NCI-H2107 treated with DMSO at 0.1 percent for 48 hours (cell line): ENCODE data around the gene STOX1.
"Not testable (repeated sequence)": the region's sequence is repeated elsewhere in the genome, so short reads cannot be mapped to it uniquely, and the experiment has no call there.

ENCODE experiments used
- DNase-seq: peaks from one replicate; lab custom pipeline; 2025; ENCODE audit not compliant: unreplicated experiment; lab: John Stamatoyannopoulos, UW

The STOX1 gene

DNA sequence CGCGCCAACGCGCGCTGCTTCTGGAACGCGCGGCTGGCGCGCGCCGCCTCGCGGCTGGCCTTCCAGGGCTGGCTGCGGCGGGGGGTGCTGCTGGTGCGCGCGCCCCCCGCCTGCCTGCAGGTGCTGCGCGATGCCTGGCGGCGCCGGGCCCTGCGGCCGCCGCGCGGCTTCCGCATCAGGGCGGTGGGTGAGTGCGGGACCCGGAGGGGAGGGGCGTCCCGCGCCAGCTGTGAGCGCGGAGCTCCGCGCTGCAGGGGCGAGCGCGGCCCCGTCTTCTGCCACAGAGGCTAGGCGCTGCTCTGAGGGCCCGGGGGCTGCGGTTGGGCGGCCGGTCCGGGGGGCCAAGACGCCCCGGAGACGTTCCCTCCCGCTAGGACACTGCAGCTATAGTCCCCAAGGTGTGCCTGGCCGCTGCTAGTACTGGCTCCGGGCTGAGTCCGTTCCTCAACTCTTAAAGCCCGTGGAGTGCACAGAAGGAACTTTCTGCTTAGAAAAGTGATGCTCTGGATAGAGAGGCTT, 811 bp downstream of the STOX1 start:
- not testable (repeated sequence) for DNase-seq

DNA sequence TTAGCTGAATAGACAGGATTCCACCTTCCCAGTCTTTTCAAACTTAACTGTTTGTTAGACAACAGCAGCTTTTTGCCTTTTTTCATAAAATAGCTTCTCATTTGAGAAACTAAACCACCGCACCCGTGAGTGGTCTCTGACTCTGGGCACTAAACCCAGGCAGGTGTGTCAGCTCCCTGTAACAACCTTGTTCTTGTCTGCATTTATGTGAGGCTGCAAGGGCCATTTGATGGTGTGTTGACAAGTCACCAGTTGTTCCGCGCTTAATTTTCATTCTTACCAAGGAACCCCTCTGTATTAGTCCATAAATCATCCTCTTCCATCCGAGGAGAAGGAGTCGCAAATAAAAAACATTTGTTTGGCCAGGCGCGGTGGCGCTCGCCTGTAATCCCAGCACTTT, 1.5 kb downstream of the STOX1 start:
- no peak for DNase-seq

DNA sequence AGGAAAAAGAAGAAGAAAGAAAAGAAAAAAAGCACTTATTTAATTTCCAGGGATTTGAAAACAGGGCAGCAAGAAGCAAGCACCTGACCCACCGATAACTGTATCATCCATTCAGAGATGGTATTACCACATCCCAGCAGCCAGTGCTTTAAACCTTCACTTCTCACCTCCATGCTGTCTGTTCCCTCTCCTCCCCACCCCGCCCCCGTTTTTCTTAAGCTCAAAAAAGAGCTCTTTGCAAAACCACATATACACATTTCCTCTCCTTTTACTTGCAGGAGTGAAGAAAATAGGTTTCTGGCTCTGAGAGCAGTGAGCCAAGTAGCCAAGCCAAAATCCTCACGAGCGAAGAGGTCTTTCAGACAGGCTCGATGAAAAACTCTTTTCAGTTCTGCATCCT, 2.2 kb downstream of the STOX1 start:
- DNase-seq, result no peak

DNA sequence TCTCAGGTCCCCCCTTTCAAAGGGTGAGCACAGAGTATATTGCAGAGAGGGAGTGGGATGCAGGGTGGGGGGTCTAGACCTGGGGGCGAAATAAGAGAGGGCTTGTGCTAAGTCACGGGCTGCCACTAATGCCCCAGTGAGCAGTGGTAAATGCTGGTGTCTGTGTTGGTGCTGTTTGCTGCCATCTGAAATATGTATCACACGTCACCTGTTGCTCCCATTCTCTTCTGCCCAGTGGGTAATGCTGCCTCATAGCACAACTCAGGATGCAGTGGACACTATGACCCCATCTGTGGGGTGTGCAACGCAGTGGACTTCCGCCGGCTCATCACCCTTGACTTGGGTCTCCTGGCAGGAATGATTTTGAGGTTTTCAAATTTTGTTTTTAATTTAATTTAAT, 2.6 kb downstream of the STOX1 start:
- no peak for DNase-seq

DNA sequence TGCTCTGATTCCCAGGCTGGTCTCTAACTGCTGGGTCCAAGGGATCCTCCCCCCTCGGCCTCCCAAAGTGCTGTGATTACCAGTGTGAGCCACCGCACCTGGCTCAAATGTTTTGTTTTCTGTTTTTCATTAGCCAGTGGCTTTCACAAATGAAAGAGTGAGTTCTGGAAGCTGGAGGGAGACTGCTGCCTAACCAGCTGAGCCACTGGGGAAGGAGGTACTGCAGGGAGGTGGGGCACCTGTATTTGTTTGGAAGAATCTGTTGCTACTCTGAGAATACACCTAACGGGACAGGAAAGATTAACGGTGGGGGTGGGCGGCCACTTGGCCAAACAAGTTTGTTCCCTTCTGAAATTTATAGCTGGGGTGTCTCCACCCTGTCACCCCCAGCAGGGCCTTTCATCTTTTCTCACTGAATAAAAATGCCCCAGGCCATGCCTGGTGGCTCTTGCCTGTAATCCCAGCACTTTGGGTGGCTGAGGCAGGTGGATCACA, 4.7 kb downstream of the STOX1 start:
- DNase-seq, result no peak

DNA sequence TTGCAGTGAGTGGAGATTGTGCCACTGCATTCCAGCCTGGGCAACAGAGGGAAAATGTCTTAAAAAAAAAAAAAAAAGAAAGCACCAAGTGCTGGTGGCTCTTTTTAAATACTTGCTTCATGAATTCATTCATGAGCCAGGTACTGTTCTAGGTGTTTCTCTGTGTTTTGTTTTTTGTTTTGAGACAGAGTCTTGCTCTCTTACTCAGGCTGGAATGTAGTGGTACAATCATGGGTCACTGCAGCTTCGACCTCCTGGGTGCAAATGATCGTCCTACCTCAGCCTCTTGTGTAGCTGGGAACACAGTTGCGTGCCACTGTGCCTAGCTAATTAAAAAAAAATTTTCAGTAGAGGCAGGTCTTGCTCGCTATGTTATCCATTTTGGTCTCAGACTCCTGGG, 5.3 kb downstream of the STOX1 start:
- DNase-seq, result no peak

DNA sequence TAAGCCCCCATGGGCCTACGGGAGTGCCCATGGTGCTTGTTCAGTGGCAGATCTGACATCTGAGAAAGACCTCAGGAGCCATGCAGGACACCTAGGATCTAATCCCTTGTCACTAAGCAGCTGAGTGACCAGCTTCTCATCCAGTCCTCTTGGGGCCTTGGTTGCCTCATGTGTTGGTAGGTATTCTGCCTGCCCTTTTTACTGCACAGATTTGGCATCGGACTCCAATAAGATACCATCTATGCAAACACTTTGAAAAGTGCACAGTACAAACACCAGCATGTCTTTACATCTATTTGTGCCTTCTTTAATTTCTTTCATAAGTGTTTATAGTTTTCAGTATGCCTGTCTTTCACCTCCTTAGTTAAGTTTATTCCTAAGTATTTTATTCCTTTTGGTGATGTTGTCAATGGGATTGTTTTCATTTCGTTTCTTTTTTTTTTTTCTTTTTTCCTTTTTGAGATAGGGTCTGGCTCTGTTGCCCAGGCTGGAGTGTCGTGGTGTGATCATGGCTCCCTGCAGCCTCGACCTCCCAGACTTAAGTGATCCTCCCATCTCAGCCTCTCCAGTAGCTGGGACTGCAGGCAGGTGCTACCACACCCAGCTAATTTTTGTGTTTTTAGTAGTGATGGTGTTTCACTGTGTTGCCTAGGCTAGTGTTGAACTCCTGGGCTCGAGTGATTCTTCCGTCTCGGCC, 10.4 kb downstream of the STOX1 start:
- DNase-seq, result no peak

DNA sequence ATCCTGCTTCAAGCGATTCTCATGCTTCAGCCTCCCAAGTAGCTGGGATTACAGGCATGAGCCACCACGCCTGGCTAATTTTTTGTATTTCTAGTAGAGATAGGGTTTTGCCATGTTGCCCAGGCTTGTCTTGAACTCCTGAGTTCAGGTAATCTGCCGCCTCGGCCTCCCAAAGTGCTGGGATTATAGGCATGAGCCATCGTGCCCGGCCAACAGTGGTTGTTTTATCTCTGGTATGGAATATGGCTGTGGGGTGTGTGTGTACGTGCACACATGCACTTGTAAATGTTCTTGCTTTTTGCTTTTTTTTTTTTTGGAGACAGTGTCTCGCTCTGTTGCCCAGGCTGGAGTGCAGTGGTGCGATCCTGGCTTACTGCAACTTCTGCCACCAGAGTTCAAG, 13.3 kb downstream of the STOX1 start:
- not testable (repeated sequence) for DNase-seq

DNA sequence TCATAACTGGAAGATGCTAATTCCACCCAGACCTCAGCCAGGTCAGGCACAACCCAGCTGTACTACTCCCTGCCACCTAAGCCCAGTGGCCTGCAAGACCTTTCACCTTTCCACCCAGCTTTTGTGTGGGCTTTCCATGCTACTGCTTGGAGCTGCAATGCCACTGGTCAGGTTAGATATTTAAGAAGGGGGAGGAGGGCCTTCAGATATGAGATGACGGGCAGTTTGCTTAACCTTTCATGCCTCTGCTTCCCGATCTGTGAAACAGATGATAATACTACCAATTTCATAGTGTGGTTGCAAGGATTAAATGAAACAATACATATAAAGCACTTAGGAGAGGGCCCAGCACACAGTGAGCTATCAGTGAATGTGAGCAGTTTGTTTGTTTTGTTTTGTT, 20.9 kb downstream of the STOX1 start:
- no peak for DNase-seq

DNA sequence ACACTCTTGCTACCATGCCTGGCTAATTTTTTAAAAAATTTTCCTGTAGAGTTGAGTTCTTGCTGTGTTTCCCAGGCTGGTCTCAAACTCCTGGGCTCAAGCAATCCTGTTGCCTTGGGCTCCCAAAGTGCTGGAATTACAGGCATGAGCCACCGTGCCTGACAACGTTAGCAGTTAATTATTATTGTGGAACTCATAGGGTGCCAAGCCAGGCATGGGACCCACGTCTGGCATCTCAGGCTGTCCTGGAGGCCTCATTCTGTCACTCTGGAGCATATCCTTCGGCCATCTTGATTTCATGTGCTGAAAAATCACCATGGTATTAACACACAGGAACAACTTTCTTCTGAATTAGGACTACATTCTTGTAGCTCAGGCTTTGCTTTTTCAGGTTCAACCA, 21.5 kb downstream of the STOX1 start:
- DNase-seq, result no peak

DNA sequence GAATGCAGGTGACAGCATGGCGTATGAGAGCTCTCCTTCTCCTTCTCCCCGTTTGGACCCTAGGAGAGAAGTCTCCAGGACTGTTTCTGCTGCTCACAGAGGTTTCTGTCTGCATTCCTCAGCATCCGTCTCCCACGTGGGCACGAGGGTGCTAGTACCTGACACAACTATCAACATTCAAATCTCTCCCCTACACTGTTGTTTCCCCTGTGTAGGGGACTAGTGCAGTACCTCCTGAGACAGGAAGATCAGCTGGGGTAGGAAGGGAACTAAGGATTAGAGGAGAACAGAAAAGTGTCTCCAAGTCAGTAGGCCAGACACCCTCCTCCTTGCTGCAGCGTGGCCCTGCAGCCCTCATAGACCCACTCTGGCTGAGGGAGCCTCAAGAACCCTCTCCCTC, 29.0 kb downstream of the STOX1 start:
- no peak for DNase-seq

DNA sequence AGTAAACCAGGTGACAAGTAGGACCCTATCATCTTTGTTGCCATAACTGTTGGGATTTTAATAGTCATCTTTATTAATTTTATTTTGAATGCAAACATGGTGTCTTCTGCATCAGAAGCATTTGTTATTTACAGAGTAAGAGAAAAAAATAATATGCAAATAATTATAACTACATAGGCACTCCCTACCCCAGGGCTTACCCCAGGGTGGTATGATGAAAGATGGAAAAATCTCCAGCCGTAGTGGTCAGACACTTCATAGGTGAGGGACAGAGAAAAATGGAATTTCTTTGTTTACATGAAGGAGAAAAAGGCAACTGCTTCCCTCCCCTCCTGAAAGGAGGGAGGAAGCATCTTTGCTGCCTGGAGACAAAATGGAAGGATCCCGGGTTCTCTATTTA, 29.7 kb downstream of the STOX1 start:
- no peak for DNase-seq

DNA sequence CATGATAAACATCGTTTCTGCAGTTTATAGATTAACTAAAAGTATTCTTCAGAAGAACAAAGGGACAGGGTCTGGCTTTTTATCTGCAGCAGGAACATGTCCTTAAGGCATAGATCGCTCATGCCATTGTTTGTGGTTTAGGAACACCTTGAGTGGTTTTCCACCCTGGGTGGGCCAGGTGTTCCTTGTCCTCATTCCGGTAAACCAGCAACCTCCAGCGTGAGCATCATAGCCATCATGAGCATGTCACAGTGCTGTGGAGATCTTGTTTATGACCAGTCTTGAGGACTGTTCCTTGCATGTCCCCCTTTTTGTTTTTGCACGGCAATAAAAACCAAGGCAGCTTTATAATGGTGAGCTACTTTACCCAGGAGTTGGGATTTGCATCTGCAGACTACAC, 33.9 kb downstream of the STOX1 start:
- DNase-seq, result no peak

DNA sequence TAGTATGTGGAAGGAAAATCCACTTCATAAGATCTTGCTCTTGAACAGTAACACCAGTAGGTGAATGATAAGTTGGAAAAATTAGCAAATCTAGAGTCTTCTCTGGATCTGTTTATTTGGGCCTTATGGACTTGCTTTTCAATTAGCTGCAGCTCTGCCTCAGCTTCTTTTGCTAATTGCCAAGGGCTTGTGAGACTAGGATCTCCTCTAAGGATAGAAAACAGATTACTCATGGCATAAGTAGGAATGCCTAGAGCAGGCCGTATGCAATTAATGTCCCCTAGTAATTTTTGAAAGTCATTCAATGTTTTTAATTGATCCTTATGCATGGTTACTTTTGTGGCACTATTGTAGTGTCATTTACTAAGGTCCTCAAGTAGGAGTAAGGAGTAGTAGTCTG, 37.3 kb downstream of the STOX1 start:
- DNase-seq, result no peak

DNA sequence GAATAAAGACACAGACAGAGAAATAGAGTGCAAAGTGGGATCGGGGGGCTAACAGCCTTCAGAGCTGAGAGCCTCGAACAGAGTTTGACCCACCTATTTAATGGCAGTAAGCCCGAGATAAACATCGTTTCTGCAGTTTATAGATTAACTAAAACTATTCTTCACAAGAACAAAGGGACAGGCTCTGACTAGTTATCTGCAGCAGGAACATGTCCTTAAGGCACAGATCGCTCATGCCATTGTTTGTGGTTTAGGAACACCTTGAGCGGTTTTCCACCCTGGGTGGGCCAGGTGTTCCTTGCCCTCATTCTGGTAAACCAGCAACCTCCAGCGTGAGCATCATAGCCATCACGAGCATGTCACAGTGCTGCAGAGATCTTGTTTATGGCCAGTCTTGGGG, 40.8 kb downstream of the STOX1 start:
- not testable (repeated sequence) for DNase-seq

DNA sequence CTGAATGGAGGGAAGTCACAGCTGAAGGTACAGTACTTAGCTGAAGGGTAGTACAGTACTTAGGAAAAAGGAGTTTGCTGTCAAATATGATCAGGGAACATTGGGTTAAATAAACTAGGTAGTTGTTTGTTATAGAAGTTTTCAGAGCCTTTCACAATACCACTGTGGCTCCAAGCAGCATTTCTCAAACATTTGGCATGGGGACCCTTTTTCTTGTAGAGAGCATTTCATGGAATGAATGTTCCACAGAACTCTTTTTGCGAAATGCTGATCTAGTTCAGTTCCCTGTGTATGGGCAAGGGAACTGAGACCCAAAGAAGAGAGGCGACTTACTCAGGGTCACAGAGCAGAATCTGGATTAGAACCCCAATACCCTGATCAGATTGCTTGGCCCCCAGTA, 42.3 kb downstream of the STOX1 start:
- no peak for DNase-seq

DNA sequence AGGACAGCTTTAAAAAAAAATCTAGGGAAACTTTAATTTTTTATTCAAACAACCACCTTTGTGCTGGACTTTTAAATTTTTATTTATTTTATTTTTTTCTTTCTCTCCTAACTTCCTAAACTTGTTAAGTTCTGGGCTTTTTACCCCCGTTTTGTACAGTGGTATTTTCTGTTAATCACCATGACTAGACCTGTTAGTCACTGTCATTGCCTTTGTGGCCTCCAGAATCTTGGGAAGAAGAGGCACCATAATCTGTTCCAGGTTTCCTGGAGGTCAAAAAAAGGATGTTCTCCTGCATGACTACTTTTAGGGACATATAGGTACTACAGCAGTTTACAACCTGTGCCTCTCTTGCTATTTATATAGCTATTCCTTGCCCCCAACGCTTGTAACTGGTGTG, 42.7 kb downstream of the STOX1 start:
- no peak for DNase-seq

DNA sequence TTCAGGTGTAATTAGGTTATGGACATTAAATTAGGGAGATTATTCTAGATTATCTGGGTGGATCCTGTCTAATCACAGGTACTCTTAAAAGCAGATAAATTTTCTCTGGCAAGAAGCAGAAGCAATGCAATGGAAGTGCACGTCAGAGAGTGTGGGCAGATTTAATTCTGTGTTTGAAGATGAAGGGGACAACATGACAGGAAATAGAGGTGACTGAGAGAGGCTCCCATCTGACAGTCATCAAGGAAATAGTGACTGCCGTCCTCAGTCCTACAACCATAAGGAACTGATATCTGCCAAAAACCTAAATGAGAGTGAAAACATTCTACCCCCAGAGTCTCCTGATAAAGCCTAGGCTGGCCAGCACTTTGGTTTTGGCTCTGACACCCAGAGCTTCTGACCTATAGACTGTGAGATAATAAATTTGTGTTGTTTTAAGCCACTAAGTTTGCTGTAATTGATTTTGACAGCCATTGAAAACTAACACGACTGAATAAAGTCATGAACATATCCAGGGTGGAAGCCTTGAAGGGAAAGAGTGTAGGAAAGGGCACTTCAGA, 43.3 kb downstream of the STOX1 start:
- no peak for DNase-seq

DNA sequence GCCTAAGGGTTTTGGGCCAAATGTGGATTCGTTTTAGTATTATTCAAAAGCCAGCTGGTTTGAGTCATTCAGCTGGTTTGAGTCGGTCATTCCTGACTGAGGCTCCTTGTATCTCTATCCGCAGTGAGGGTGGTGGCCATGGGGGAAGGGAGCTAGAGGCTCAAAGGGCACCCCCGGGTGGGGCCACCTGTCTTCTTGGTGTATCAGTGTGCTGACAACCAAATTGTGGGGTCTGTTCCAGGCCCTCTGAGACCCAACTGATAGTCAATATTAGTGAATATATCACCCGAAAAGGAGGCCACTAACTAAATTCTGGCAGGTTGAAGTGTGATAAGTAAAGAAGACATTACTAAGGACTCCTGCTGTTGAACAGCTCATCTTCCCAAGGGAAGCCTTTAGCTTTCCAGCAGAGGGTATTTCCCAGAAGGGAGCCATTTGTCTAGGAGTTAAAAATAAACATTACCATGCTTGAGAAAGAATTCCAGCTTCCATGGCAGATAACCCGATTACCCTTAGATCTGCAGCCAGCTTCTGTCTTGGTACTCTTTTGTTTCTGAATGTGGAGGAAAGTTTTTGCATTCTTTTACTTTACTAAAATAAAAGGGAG, 43.9 kb downstream of the STOX1 start:
- peak; percentile 14 for DNase-seq

DNA sequence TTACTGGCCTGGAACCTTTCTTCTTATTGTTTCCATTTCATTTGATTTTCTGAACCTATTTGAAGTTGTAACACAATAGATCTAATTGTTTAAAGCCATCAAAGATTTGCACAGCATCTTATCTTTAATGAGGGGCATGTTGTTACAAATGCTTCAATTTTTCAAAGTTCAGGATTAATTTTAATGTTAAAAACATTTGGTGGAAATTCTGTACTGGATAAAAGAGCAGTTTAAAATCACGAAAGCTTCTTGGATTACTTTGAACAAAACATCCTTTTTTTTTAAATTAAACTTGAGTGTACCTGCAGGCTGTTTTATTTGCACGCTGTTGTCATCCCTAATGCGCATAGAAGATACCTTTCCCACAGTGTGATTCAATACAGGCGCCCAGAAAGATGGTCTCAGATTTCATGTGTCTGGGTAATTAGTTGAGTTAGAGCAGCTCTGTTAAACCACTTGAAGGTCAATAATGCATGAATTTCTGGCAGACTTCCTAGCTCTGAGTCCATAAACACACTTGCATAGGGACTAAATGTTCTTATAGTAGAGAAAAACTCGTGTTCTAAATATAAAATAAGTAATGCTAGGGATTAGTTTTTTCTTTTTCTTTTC, 44.5 kb downstream of the STOX1 start:
- peak; percentile 92 for DNase-seq

DNA sequence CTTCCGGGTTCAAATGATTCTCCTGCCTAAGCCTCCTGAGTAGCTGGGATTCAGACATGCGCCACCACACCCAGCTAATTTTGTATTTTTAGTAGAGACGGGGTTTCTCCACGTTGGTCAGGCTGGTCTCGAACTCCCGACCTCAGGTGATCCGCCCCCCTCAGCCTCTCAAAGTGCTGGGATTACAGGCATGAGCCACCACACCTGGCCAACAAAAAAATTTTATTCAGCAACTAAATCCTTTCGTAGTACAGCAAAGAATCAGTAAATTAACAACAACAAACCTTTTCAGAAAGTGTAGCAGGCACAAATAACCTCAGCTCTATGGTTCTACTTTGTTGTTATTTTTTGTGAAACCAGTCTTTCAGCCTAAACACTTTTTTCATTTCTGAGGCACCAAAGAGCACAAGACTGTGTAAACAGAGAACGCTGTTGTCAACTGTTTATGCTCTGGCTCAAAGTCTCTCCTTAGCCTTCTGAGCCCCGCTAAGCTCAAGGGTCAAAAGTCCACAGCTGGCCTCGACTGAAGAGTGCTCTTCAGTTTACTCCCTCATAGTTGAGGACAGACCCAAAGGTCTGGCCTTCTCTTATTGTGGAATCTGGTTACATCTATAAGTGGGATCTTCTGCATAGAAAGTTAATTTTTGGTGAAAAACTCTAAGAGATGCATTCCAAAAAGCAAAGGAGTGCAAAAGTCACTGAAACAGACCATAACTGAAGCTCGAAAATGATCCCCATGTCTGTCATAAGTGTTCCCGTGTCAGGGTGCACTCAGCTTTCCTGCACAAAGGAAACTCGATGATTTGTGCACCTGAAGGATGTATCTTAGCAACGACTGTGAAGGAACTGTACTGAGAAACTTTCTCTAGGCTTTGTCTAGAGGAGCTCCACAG, 49.2 kb downstream of the STOX1 start:
- peak; percentile 28 for DNase-seq
